Neural cell (in vitro differentiated cells): ENCODE results near the gene CDCA7L. TPM values are rescaled to one million over a fixed set of nuclear protein-coding genes. Genes with fewer than 3 reads are reported as not detected.
A peak's percentile ranks its signal among the peaks of the same experiment; 100 is the strongest.

Experiments used
- H2AFZ ChIP-seq: fragments of 200-600, 300-800 bp; sonication (generic), shearing (Covaris generic); 2 replicates; pipeline ENCODE4 v1.6.0; 2014; ENCODE audit warnings: low read depth, mild to moderate bottlenecking, antibody characterized with exemption, low read length, moderate library complexity
- H3F3A ChIP-seq: fragments of 200-600 bp; shearing (Covaris generic); 2 replicates; pipeline ENCODE4 v1.6.1; 2016; ENCODE audit warnings: mild to moderate bottlenecking, moderate library complexity, mixed read lengths, antibody characterized with exemption, low read length; ENCODE audit not compliant: insufficient read depth, poor library complexity, severe bottlenecking
- H3K27ac ChIP-seq: fragments of 200-600, 300-800 bp; sonication (generic), shearing (Covaris generic); 2 replicates; pipeline ENCODE4 v1.5.1; 2014; ENCODE audit warnings: mild to moderate bottlenecking, low read length, moderate library complexity
- H3K27me3 ChIP-seq: fragments of 300-800, 200-600 bp; sonication (generic), shearing (Covaris generic); 2 replicates; pipeline ENCODE4 v1.6.0; 2014; ENCODE audit warnings: mild to moderate bottlenecking, low read depth, low read length, moderate library complexity; ENCODE audit not compliant: insufficient read depth
- H3K36me3 ChIP-seq: fragments of 300-800, 200-600 bp; sonication (generic), shearing (Covaris generic); 2 replicates; pipeline ENCODE4 v1.5.1; 2014; ENCODE audit warnings: mild to moderate bottlenecking, antibody characterized with exemption, low read length, moderate library complexity; ENCODE audit not compliant: insufficient read depth
- H3K4me2 ChIP-seq: fragments of 300-800, 200-600 bp; sonication (generic), shearing (Covaris generic); 2 replicates; pipeline ENCODE4 v1.6.0; 2014; ENCODE audit warnings: mild to moderate bottlenecking, low read length
- H3K4me3 ChIP-seq: fragments of 300-800, 200-600 bp; sonication (generic), shearing (Covaris generic); 2 replicates; pipeline ENCODE4 v1.5.1; 2014; ENCODE audit warnings: mild to moderate bottlenecking, low read length, moderate library complexity
- H3K79me2 ChIP-seq: fragments of 200-600 bp; shearing (Covaris generic); replicated peaks from 2 replicates; pipeline ENCODE4 v1.6.0; 2014; ENCODE audit warnings: mild to moderate bottlenecking, low read length, moderate library complexity; ENCODE audit not compliant: insufficient read depth
- H3K9ac ChIP-seq: fragments of 300-800, 200-600 bp; sonication (generic), shearing (Covaris generic); 2 replicates; pipeline ENCODE4 v1.6.1; 2016; ENCODE audit warnings: mild to moderate bottlenecking, low read length, mixed read lengths
- H3K9me2 ChIP-seq: fragments of 200-600 bp; shearing (Covaris generic); 2 replicates; pipeline ENCODE4 v1.6.1; 2016; ENCODE audit warnings: mild to moderate bottlenecking, low read length, mixed read lengths; ENCODE audit not compliant: insufficient read depth
- H3K9me3 ChIP-seq: fragments of 200-600, 300-800 bp; sonication (generic), shearing (Covaris generic); 2 replicates; pipeline ENCODE4 v1.6.1; 2016; ENCODE audit warnings: mild to moderate bottlenecking, mixed run types, low read length, moderate library complexity, mixed read lengths
- H4K20me1 ChIP-seq: fragments of 200-600 bp; shearing (Covaris generic); 2 replicates; pipeline ENCODE4 v1.6.1; 2016; ENCODE audit warnings: mild to moderate bottlenecking, mixed run types; ENCODE audit not compliant: insufficient read depth
- CTCF ChIP-seq: fragments of 450-650 bp; IDR thresholded peaks from 2 replicates; pipeline ENCODE4 v1.5.1; 2014; ENCODE audit warnings: antibody characterized with exemption, mild to moderate bottlenecking, moderate library complexity; ENCODE audit not compliant: poor library complexity, severe bottlenecking
- EP300 ChIP-seq: fragments of 450-650 bp; conservative IDR thresholded peaks from 2 replicates; pipeline ENCODE4 v1.6.1; 2014; ENCODE audit warnings: antibody characterized with exemption, mild to moderate bottlenecking, moderate library complexity; ENCODE audit not compliant: poor library complexity, severe bottlenecking
- EZH2 ChIP-seq: fragments of 200-600, 300-800 bp; shearing (Covaris generic), sonication (generic); IDR thresholded peaks from 2 replicates; pipeline ENCODE4 v1.6.1; 2014; ENCODE audit warnings: antibody characterized with exemption, low read length, borderline replicate concordance, mild to moderate bottlenecking; ENCODE audit not compliant: insufficient read depth, poor library complexity, severe bottlenecking
- MXI1 ChIP-seq: fragments of 450-650 bp; conservative IDR thresholded peaks from 2 replicates; pipeline ENCODE4 v1.6.1; 2014; ENCODE audit warnings: antibody characterized with exemption, mild to moderate bottlenecking; ENCODE audit not compliant: poor library complexity, severe bottlenecking
- POLR2AphosphoS5 ChIP-seq: IDR thresholded peaks from 2 replicates; pipeline ENCODE4 v1.6.1; 2012
- RAD21 ChIP-seq: fragments of 450-650 bp; conservative IDR thresholded peaks from 2 replicates; pipeline ENCODE4 v1.6.1; 2014; ENCODE audit warnings: antibody characterized with exemption, mild to moderate bottlenecking, moderate library complexity
- SMC3 ChIP-seq: fragments of 450-650 bp; conservative IDR thresholded peaks from 2 replicates; pipeline ENCODE4 v1.6.1; 2014; ENCODE audit warnings: antibody characterized with exemption, mild to moderate bottlenecking, moderate library complexity; ENCODE audit not compliant: poor library complexity
- TAF1 ChIP-seq: IDR thresholded peaks from 2 replicates; pipeline ENCODE4 v1.6.1; 2012; ENCODE audit warnings: low read depth
- polyA plus RNA-seq: library from polyadenylated mRNA; depleted of rRNA; stranded (reverse); fragments of >200 nt; gene quantifications from 2 replicates; pipeline ENCODE4 v1.2.3, GENCODE V29; 2014
- TF ChIP-seq, protein P1 (sequence below): IDR thresholded peaks from 2 replicates; pipeline ENCODE4 v1.6.1; 2012; ENCODE audit warnings: borderline replicate concordance

CDCA7L gene
- polyA plus RNA-seq, 1 donor from 2014 or later = 3.4 TPM

DNA sequence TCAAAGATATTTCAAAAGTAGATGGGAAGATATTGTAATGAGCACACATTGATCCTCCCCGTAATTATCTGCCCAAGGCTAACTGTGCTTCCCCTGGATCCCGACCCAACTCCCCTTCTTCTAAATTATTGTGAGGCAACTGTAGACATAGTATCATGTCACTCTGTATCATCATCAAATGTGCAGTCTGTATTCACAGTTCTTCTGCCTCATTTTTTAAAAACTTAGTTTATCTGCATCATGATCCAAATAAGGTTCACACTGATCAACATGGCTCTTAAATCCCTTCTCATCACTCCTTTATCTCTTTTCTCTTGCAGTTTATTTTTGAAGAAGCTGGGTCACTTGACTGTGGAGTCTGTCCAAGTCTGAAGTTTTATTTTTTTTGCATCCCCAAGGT, 27.5 kb downstream of the CDCA7L start:
- Histone ChIP-seq H4K20me1 (no peaks in the 10 kb centered on the region), H3K9me2 (no peaks in the 10 kb centered on the region), H3K9ac (no peak overlapping the region), H3K79me2 (no peaks in the 10 kb centered on the region), H3K4me2 (no peak overlapping the region), H3F3A (no peaks in the 10 kb centered on the region), H3K27ac (no peak overlapping the region), H3K36me3 (no peaks in the 10 kb centered on the region), H3K9me3 (no peaks in the 10 kb centered on the region), H3K4me3 (no peak overlapping the region), H3K27me3 (no peaks in the 10 kb centered on the region), H2AFZ (no peak overlapping the region)
- no peak for TF ChIP-seq EP300
- no peak for TF ChIP-seq SMC3
- TF ChIP-seq, protein P1, sequence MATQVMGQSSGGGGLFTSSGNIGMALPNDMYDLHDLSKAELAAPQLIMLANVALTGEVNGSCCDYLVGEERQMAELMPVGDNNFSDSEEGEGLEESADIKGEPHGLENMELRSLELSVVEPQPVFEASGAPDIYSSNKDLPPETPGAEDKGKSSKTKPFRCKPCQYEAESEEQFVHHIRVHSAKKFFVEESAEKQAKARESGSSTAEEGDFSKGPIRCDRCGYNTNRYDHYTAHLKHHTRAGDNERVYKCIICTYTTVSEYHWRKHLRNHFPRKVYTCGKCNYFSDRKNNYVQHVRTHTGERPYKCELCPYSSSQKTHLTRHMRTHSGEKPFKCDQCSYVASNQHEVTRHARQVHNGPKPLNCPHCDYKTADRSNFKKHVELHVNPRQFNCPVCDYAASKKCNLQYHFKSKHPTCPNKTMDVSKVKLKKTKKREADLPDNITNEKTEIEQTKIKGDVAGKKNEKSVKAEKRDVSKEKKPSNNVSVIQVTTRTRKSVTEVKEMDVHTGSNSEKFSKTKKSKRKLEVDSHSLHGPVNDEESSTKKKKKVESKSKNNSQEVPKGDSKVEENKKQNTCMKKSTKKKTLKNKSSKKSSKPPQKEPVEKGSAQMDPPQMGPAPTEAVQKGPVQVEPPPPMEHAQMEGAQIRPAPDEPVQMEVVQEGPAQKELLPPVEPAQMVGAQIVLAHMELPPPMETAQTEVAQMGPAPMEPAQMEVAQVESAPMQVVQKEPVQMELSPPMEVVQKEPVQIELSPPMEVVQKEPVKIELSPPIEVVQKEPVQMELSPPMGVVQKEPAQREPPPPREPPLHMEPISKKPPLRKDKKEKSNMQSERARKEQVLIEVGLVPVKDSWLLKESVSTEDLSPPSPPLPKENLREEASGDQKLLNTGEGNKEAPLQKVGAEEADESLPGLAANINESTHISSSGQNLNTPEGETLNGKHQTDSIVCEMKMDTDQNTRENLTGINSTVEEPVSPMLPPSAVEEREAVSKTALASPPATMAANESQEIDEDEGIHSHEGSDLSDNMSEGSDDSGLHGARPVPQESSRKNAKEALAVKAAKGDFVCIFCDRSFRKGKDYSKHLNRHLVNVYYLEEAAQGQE = no peak
- no peak for TF ChIP-seq EZH2
- no peak for TF ChIP-seq POLR2AphosphoS5
- TF ChIP-seq TAF1 = no peak
- TF ChIP-seq MXI1 = no peak
- no peak for TF ChIP-seq RAD21
- no peak for TF ChIP-seq CTCF

GRCh38 chr7:21916629-21917028, 29.1 kb downstream of the CDCA7L start:
- Histone ChIP-seq H3K36me3 (no peaks in the 10 kb centered on the region), H3K9ac (no peak overlapping the region), H3K27me3 (no peaks in the 10 kb centered on the region), H3K4me3 (peak overlapping the region; percentile 22), H3K27ac (peak overlapping the region; percentile 61), H3K9me2 (no peaks in the 10 kb centered on the region), H3K9me3 (no peaks in the 10 kb centered on the region), H3F3A (no peaks in the 10 kb centered on the region), H4K20me1 (no peaks in the 10 kb centered on the region), H2AFZ (no peak overlapping the region), H3K79me2 (no peaks in the 10 kb centered on the region), H3K4me2 (no peak overlapping the region)
- TF ChIP-seq, protein P1 = no peak
- TF ChIP-seq POLR2AphosphoS5 = peak; percentile 9
- no peak for TF ChIP-seq EZH2
- no peak for TF ChIP-seq CTCF
- no peak for TF ChIP-seq MXI1
- no peak for TF ChIP-seq TAF1
- TF ChIP-seq SMC3 = no peak
- TF ChIP-seq EP300 = peak; percentile 34
- TF ChIP-seq RAD21 = no peak
